Neural progenitor cell (in vitro differentiated cells): ENCODE data around the gene ID1.
"Not testable (repeated sequence)": the region's sequence is repeated elsewhere in the genome, so short reads cannot be mapped to it uniquely, and the experiment has no call there.

ENCODE experiments used
- CTCF ChIP-seq: fragments of 200-600 bp; sonication (generic); IDR thresholded peaks from 2 replicates; pipeline ENCODE4 v1.5.1; 2017; ENCODE audit warnings: antibody characterized with exemption, mild to moderate bottlenecking
- EZH2 ChIP-seq: fragments of 200-600 bp; sonication (generic); IDR thresholded peaks from 2 replicates; pipeline ENCODE4 v1.6.1; 2017; ENCODE audit warnings: antibody characterized with exemption, mild to moderate bottlenecking, moderate library complexity
- EZH2phosphoT487 ChIP-seq: fragments of 200-600 bp; sonication (generic); IDR thresholded peaks from 2 replicates; pipeline ENCODE4 v1.6.1; 2017; ENCODE audit warnings: antibody characterized with exemption

- not testable (repeated sequence) for TF ChIP-seq CTCF, EZH2phosphoT487, EZH2
Measured at GRCh38 chr20:31628057-31628456, 23.0 kb downstream of the ID1 start.
